BJ (cell line): ENCODE results near the gene NR2F2. TPM values are rescaled to one million over a fixed set of nuclear protein-coding genes. Genes with fewer than 3 reads are reported as not detected.
A peak's percentile ranks its signal among the peaks of the same experiment; 100 is the strongest.

Source experiments
- CTCF ChIA-PET: fragments of 350-600 bp; formaldehyde crosslinking; extraction: SDS; loops from one replicate; lab custom pipeline; 2021; ENCODE audit warnings: antibody characterized with exemption, inconsistent platforms; lab: Yijun Ruan, JAX
- POLR2A ChIA-PET: fragments of 300-600 bp; sonication (Branson Sonifier 250); formaldehyde crosslinking; extraction: SDS; loops from one replicate; lab custom pipeline; 2021; ENCODE audit warnings: antibody characterized with exemption; lab: Charles Lee
- DNase-seq: peaks from one replicate; pipeline ENCODE4 v3.0.0-alpha.2; 2011; ENCODE audit warnings: low read depth
- H3K27me3 ChIP-seq: 2 replicates; pipeline ENCODE4 v1.6.0; 2011; ENCODE audit warnings: low read length; ENCODE audit not compliant: control insufficient read depth, insufficient read depth
- H3K36me3 ChIP-seq: 2 replicates; pipeline ENCODE4 v1.5.1; 2011; ENCODE audit warnings: low read length; ENCODE audit not compliant: control insufficient read depth, insufficient read depth
- H3K4me3 ChIP-seq: 2 replicates; pipeline ENCODE4 v1.5.1; 2011; ENCODE audit warnings: low read depth, mild to moderate bottlenecking, control low read depth, low read length
- CTCF ChIP-seq: IDR thresholded peaks from 2 replicates; pipeline ENCODE4 v1.5.1; 2011; ENCODE audit warnings: low read depth, mild to moderate bottlenecking, control low read depth, inconsistent platforms, low read length, moderate library complexity; ENCODE audit not compliant: insufficient read depth
- polyA minus RNA-seq: library from RNA; depleted of rRNA, polyadenylated mRNA; stranded (reverse); fragments of >200 nt; gene quantifications from 2 replicates; pipeline ENCODE4 v1.2.3, GENCODE V29; 2011; rRNA and poly(A)+ RNA removed
- polyA plus RNA-seq: library from polyadenylated mRNA; depleted of rRNA; stranded (reverse); fragments of >200 nt; gene quantifications from 2 replicates; pipeline ENCODE4 v1.2.3, GENCODE V29; 2011; rRNA removed

NR2F2 gene
- 47.0 and 50.0 TPM in 2 replicates for polyA plus RNA-seq
- 54.5 and 63.5 TPM in 2 replicates for polyA minus RNA-seq

GRCh38 chr15:96330450-96331143 lies at the start of gene NR2F2:
Gene NR2F2 (plus strand): TSS chr15:96330700. CDS start chr15:96332106, 1,406 bp downstream.
- POLR2A ChIA-PET = interaction anchor here (0.6 to 1.0 kb wide), 6 partner anchors 10 to 284 kb away, joined by 4 to 15 read pairs (median 8); no protein-coding TSS in a partner anchor
- Histone ChIP-seq H3K27me3 (no peaks in the 10 kb centered on the region), H3K4me3 (peak within 1 kb of the TSS; percentile 66), H3K36me3 (peaks cover 18% of the 10 kb centered on the region)
- TF ChIP-seq CTCF = no peak
- CTCF ChIA-PET = interaction anchor here (0.8 to 0.9 kb wide), 2 partner anchors 68 to 952 kb away, joined by 3 to 4 read pairs; no protein-coding TSS in a partner anchor
- DNase-seq = peak; percentile 89

GRCh38 chr15:96285305-96285704 lies 45.2 kb upstream of the NR2F2 start:
- ChIA-PET CTCF (interaction anchor here (0.8 to 1.8 kb wide), 3 partner anchors 9 to 42 kb away, joined by 3 to 5 read pairs (median 4); no protein-coding TSS in a partner anchor), POLR2A (interaction anchor here (0.5 to 0.6 kb wide), 3 partner anchors 30 to 1109 kb away, joined by 3 to 17 read pairs (median 4); no protein-coding TSS in a partner anchor)
- Histone ChIP-seq H3K36me3 (peaks cover 2% of the 10 kb centered on the region), H3K27me3 (no peaks in the 10 kb centered on the region), H3K4me3 (peak overlapping the region; percentile 11; the same call in 1 of the 2 replicates)
- DNase-seq = peak; percentile 81
- TF ChIP-seq CTCF = no peak

DNA sequence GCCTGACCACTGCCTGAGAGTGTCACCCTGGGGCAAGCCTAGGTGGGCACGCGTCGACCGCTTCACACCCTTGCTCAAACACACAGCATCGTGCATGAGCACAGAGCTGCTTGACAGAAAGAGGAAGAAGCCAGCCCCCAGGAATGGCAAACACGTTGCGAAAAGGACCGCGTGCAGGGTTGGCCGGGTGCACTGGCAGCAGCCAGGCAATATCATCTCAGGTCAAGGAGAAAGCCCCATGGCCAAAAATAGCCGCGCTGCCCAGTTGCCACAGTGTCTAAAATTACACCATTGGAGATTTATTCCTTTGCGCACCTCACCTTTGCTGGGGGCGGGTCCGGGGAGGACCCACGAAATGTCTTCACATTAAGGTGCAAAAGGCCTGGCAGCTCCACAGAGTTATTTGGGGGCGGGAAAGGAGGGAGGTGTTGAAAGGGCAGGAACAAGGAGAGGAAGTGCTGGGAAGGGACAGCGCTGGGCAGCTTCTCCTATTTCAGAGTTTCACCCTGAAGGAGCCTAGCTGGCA lies 44.7 kb upstream of the NR2F2 start:
- CTCF ChIA-PET = interaction anchor here (0.8 to 1.8 kb wide), 3 partner anchors 10 to 41 kb away, joined by 3 to 5 read pairs (median 4); no protein-coding TSS in a partner anchor
- TF ChIP-seq CTCF = no peak
- Histone ChIP-seq H3K36me3 (peaks cover 2% of the 10 kb centered on the region), H3K4me3 (no peak overlapping the region), H3K27me3 (no peaks in the 10 kb centered on the region)
- POLR2A ChIA-PET = no interaction called here
- no peak for DNase-seq

DNA sequence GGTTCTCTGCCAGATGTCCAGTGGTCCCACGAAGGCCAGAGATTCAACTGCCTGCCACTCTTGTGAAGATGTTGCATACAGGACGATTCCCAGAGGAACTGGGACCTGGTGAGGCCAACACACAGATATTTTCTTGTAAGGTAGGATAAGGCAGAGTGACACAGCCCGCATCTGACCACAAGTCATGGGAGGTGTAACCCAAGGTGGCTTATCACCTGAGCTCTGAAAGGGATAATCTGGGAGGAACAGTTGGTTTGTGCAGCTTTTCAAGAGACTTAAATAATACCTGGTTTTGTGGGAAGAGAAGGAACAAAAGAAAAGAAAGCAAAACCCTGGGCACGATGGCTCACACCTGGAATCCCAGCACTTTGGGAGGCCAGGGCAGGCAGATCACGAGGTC lies 39.8 kb upstream of the NR2F2 start:
- Histone ChIP-seq H3K36me3 (no peaks in the 10 kb centered on the region), H3K27me3 (no peaks in the 10 kb centered on the region), H3K4me3 (no peak overlapping the region)
- CTCF ChIA-PET = no interaction called here
- POLR2A ChIA-PET = no interaction called here
- DNase-seq = no peak
- no peak for TF ChIP-seq CTCF

- ChIA-PET POLR2A (no interaction called here), CTCF (no interaction called here)
- Histone ChIP-seq H3K36me3 (no peaks in the 10 kb centered on the region), H3K4me3 (no peak overlapping the region), H3K27me3 (no peaks in the 10 kb centered on the region)
- TF ChIP-seq CTCF = no peak
- DNase-seq = no peak
These were observed 37.9 kb upstream of the NR2F2 start for GRCh38 chr15:96292635-96293034.
